HCT116 (cell line): ENCODE measurements around the gene COG2. TPM values are rescaled to one million over a fixed set of nuclear protein-coding genes. Genes with fewer than 3 reads are reported as not detected.
A peak's percentile ranks its signal among the peaks of the same experiment; 100 is the strongest.

Experiments used
- ATAC-seq: fragments of 200-7000 bp; cut with Tn5 transposase; 2 replicates; pipeline ENCODE4 v1.9.1; 2020; ENCODE audit warnings: mild to moderate bottlenecking, moderate library complexity
- BruUV-seq: library from RNA; stranded (reverse); fragments of 400-500 nt; replicated peaks from 2 replicates; lab custom pipeline; 2021; lab: Mats Ljungman, UMichigan
- CTCF ChIA-PET: fragments of 300-600 bp; sonication (Branson Sonifier 250); formaldehyde crosslinking; loops from one replicate; lab custom pipeline; 2021; ENCODE audit warnings: antibody characterized with exemption; lab: Charles Lee
- POLR2A ChIA-PET: fragments of 300-600, 350-600 bp; sonication (Branson Sonifier 250); formaldehyde crosslinking; loops from one replicate; lab custom pipeline; 2021; ENCODE audit warnings: antibody characterized with exemption; lab: Charles Lee
- RAD21 ChIA-PET, 2 experiments: fragments of 300-600 bp; sonication (Branson Sonifier 250); formaldehyde crosslinking; loops; one replicate each; lab custom pipeline; 2023; ENCODE audit warnings: low total read pairs in 2 of 2; ENCODE audit not compliant: uncharacterized antibody in 2 of 2, unreplicated experiment in 2 of 2, low non-redundant PET in 1 of 2; lab: Charles Lee
- DNase-seq: peaks from one replicate; pipeline ENCODE4 v3.0.0-alpha.2; 2010; ENCODE audit warnings: low read depth, low spot score
- H2AFZ ChIP-seq: fragments of 200-600 bp; shearing (Covaris generic), sonication (generic); 2 replicates; pipeline ENCODE4 v1.6.1; 2017; ENCODE audit warnings: low read depth, mixed run types, mixed read lengths, antibody characterized with exemption, low read length; ENCODE audit not compliant: poor library complexity, severe bottlenecking
- H3K27ac ChIP-seq: 2 replicates; pipeline ENCODE4 v1.5.1; 2012; ENCODE audit warnings: low read depth, low read length
- H3K27me3 ChIP-seq: fragments of 200-600 bp; sonication (generic); 2 replicates; pipeline ENCODE4 v1.6.1; 2016; ENCODE audit warnings: mixed run types, low read length, mixed read lengths; ENCODE audit not compliant: insufficient read depth
- H3K36me3 ChIP-seq, 2 experiments: fragments of 200-500 bp in 1 of 2; fragments of 200-600 bp in 1 of 2; sonication (Bioruptor generic) in 1 of 2; sonication (generic) in 1 of 2; 2 replicates each; pipeline versions ENCODE4 v1.5.1 to v1.6.1; 2014 to 2016; ENCODE audit warnings: low read length in 2 of 2, inconsistent platforms in 1 of 2, mixed read lengths in 1 of 2, mixed run types in 1 of 2; ENCODE audit not compliant: insufficient read depth in 2 of 2, control insufficient read depth in 1 of 2
- H3K4me1 ChIP-seq, 2 experiments: fragments of 200-600 bp in 1 of 2; sonication (generic) in 1 of 2; 2 replicates each; pipeline versions ENCODE4 v1.5.1 to v1.6.1; 2012 to 2017; ENCODE audit warnings: low read length in 2 of 2, inconsistent platforms in 1 of 2, mild to moderate bottlenecking in 1 of 2, mixed read lengths in 1 of 2, mixed run types in 1 of 2, moderate library complexity in 1 of 2; ENCODE audit not compliant: insufficient read depth in 2 of 2, control insufficient read depth in 1 of 2
- H3K4me2 ChIP-seq: fragments of 200-600 bp; sonication (generic); 2 replicates; pipeline ENCODE4 v1.6.1; 2017; ENCODE audit warnings: mixed run types, low read length, mixed read lengths
- H3K4me3 ChIP-seq, 2 experiments: fragments of 200-600 bp in 1 of 2; sonication (generic) in 1 of 2; replicated peaks in 1 of 2; 2 replicates each; pipeline ENCODE4 v1.5.1; 2011 to 2016; ENCODE audit warnings: low read length in 2 of 2, control low read depth in 1 of 2, low read depth in 1 of 2, mild to moderate bottlenecking in 1 of 2, mixed read lengths in 1 of 2, mixed run types in 1 of 2
- H3K79me2 ChIP-seq: fragments of 200-600 bp; sonication (generic); 2 replicates; pipeline ENCODE4 v1.6.1; 2017; ENCODE audit warnings: mild to moderate bottlenecking, mixed run types, low read length, moderate library complexity, mixed read lengths; ENCODE audit not compliant: insufficient read depth
- H3K9ac ChIP-seq: fragments of 200-600 bp; sonication (generic); 2 replicates; pipeline ENCODE4 v1.6.1; 2016; ENCODE audit warnings: low read length, mixed read lengths
- H3K9me2 ChIP-seq: fragments of 200-600 bp; sonication (generic), shearing (Covaris generic); 2 replicates; pipeline ENCODE4 v1.6.1; 2017; ENCODE audit warnings: mixed run types, mild to moderate bottlenecking, moderate library complexity; ENCODE audit not compliant: insufficient read depth
- H3K9me3 ChIP-seq, 2 experiments: fragments of 200-500 bp in 1 of 2; fragments of 200-600 bp in 1 of 2; sonication (Bioruptor generic) in 1 of 2; sonication (generic) in 1 of 2; 2 replicates each; pipeline ENCODE4 v1.6.1; 2014 to 2017; ENCODE audit warnings: low read length in 2 of 2, mixed read lengths in 2 of 2, inconsistent platforms in 1 of 2, low read depth in 1 of 2, mild to moderate bottlenecking in 1 of 2, mixed run types in 1 of 2, moderate library complexity in 1 of 2; ENCODE audit not compliant: control insufficient read depth in 1 of 2, insufficient read depth in 1 of 2
- H4K20me1 ChIP-seq: fragments of 200-600 bp; sonication (generic), shearing (Covaris generic); 2 replicates; pipeline ENCODE4 v1.6.1; 2017; ENCODE audit warnings: mixed run types, mild to moderate bottlenecking, moderate library complexity; ENCODE audit not compliant: insufficient read depth
- ATF3 ChIP-seq: IDR thresholded peaks from 2 replicates; pipeline ENCODE4 v1.6.1; 2012
- CTCF ChIP-seq, 3 experiments: fragments of 200-600 bp in 1 of 3; sonication (generic) in 1 of 3; IDR thresholded peaks in 2 of 3; conservative IDR thresholded peaks in 1 of 3; 2 replicates each; pipeline ENCODE4 v1.5.1; 2012 to 2017; ENCODE audit warnings: low read depth in 2 of 3, low read length in 2 of 3, antibody characterized with exemption in 1 of 3, borderline replicate concordance in 1 of 3, control low read depth in 1 of 3, mild to moderate bottlenecking in 1 of 3, mixed read lengths in 1 of 3, mixed run types in 1 of 3, moderate library complexity in 1 of 3; ENCODE audit not compliant: insufficient read depth in 1 of 3
- EZH2 ChIP-seq: fragments of 200-600 bp; sonication (generic); IDR thresholded peaks from 2 replicates; pipeline ENCODE4 v1.6.1; 2017; ENCODE audit warnings: antibody characterized with exemption, mixed run types
- EZH2phosphoT487 ChIP-seq: fragments of 200-600 bp; IDR thresholded peaks from 2 replicates; pipeline ENCODE4 v1.6.1; 2018; ENCODE audit warnings: antibody characterized with exemption, borderline replicate concordance
- FOSL1 ChIP-seq: IDR thresholded peaks from 2 replicates; pipeline ENCODE4 v1.6.1; 2012; ENCODE audit warnings: low read depth
- JUND ChIP-seq: IDR thresholded peaks from 2 replicates; pipeline ENCODE4 v1.6.1; 2012
- MAX ChIP-seq: IDR thresholded peaks from 2 replicates; pipeline ENCODE4 v1.6.1; 2012
- SP1 ChIP-seq: IDR thresholded peaks from 2 replicates; pipeline ENCODE4 v1.6.1; 2012; ENCODE audit warnings: low read depth
- SRF ChIP-seq: IDR thresholded peaks from 2 replicates; pipeline ENCODE4 v1.6.1; 2012; ENCODE audit warnings: low read depth
- intact Hi-C: fragments of 100-400 bp; cut with micrococcal nuclease; formaldehyde crosslinking; loops from 2 replicates; pipeline ENCODE4 v1.10.0; 2022
- total RNA-seq: library from RNA; stranded (reverse); gene quantifications from one replicate; pipeline ENCODE4 v1.2.1, GENCODE V29; 2021; ENCODE audit not compliant: unreplicated experiment
- TF ChIP-seq, protein P1 (sequence below): IDR thresholded peaks from 2 replicates; pipeline ENCODE4 v1.6.1; 2011; ENCODE audit warnings: mild to moderate bottlenecking, low read length, moderate library complexity; ENCODE audit not compliant: insufficient replicate concordance; ENCODE audit errors: extremely low read depth

COG2 gene
- total RNA-seq, 1 experiment from 2014 or later = 28.6 TPM

DNA sequence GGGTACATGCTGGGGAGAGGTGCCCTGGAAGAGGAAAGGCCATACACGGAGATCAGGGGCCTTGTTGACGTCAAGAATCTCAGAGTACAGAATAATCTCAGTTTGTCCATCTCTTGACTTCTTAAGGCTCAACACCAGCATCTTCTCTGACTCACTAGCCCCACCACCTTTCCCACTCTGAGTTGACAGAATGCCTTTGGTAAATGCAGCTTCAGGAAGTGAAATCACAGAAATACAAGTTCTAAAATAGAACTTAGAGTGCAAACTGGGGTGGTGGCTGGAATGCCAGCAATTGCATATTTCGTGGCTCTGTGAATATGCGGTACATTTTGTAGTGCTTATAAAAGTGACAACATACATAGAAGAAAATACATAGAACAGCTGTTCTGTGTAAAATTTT is 1.6 kb downstream of the COG2 start:
- no peaks in the 10 kb centered on the region for H3K9me3 ChIP-seq
- intact Hi-C loops = loop anchor here (2.0 to 5.0 kb wide), 2 partner anchors 335 to 958 kb away; partner anchors contain the start of genes ARV1 and TTC13
- ChIA-PET RAD21 (no interaction called here), CTCF (no interaction called here), POLR2A (no interaction called here)
- H3K9me2 ChIP-seq = no peaks in the 10 kb centered on the region
- BruUV-seq = no TSS peak
- H3K4me2 ChIP-seq = peak overlapping the region; percentile 78
- peaks cover 1% of the 10 kb centered on the region; the same call in 1 of the 2 replicates for H3K27me3 ChIP-seq
- peaks cover 63% of the 10 kb centered on the region for H3K79me2 ChIP-seq
- TF ChIP-seq SRF = no peak
- TF ChIP-seq JUND = no peak
- no peak for TF ChIP-seq SP1
- no peak for TF ChIP-seq EZH2
- TF ChIP-seq, protein P1, sequence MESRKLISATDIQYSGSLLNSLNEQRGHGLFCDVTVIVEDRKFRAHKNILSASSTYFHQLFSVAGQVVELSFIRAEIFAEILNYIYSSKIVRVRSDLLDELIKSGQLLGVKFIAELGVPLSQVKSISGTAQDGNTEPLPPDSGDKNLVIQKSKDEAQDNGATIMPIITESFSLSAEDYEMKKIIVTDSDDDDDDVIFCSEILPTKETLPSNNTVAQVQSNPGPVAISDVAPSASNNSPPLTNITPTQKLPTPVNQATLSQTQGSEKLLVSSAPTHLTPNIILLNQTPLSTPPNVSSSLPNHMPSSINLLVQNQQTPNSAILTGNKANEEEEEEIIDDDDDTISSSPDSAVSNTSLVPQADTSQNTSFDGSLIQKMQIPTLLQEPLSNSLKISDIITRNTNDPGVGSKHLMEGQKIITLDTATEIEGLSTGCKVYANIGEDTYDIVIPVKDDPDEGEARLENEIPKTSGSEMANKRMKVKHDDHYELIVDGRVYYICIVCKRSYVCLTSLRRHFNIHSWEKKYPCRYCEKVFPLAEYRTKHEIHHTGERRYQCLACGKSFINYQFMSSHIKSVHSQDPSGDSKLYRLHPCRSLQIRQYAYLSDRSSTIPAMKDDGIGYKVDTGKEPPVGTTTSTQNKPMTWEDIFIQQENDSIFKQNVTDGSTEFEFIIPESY = no peak
- no peak for TF ChIP-seq CTCF (IDR thresholded peaks at IDR 0.05 in 2 of 3, conservative IDR thresholded peaks at IDR 0.05 in 1 of 3; ENCODE audit: borderline replicate concordance in 1 of 3, insufficient read depth in 1 of 3, low read depth in 2 of 3, low read length in 2 of 3)
- TF ChIP-seq ATF3 = no peak
- TF ChIP-seq MAX = no peak
- no peak for TF ChIP-seq FOSL1
- TF ChIP-seq EZH2phosphoT487 = no peak
- no peaks in the 10 kb centered on the region for H4K20me1 ChIP-seq
- H3K9ac ChIP-seq = peak overlapping the region; percentile 81; the same call in 1 of the 2 replicates
- no peak overlapping the region for H2AFZ ChIP-seq
- no peak for ATAC-seq
- no peak overlapping the region for H3K27ac ChIP-seq
- H3K4me3 ChIP-seq = peak overlapping the region; percentile 96 to 98
- no peaks in the 10 kb centered on the region for H3K36me3 ChIP-seq
- no peak for DNase-seq
- H3K4me1 ChIP-seq = peaks cover 11 to 22% of the 10 kb centered on the region in 2 experiments; a peak in 3 of 4 replicates
